Osteocyte (in vitro differentiated cells): ENCODE results near the gene C11orf16. TPM values are rescaled to one million over a fixed set of nuclear protein-coding genes. Genes with fewer than 3 reads are reported as not detected.

ENCODE experiments used
- DNase-seq: peaks from one replicate; pipeline ENCODE4 v3.0.0; 2021; ENCODE audit warnings: mixed read lengths; ENCODE audit not compliant: unreplicated experiment; ENCODE audit errors: extremely low spot score
- H3K27ac Mint-ChIP-seq: one replicate; pipeline ENCODE4 v1.8.0; 2021; ENCODE audit warnings: mild to moderate bottlenecking, mixed read lengths; ENCODE audit not compliant: unreplicated experiment
- H3K27me3 Mint-ChIP-seq: one replicate; pipeline ENCODE4 v1.8.0; 2021; ENCODE audit warnings: mixed read lengths; ENCODE audit not compliant: unreplicated experiment
- H3K36me3 Mint-ChIP-seq: one replicate; pipeline ENCODE4 v1.8.0; 2021; ENCODE audit warnings: mixed read lengths; ENCODE audit not compliant: unreplicated experiment
- H3K4me1 Mint-ChIP-seq: one replicate; pipeline ENCODE4 v1.8.0; 2021; ENCODE audit warnings: mixed read lengths; ENCODE audit not compliant: unreplicated experiment
- H3K4me3 Mint-ChIP-seq: one replicate; pipeline ENCODE4 v1.8.0; 2021; ENCODE audit warnings: mild to moderate bottlenecking, moderate library complexity, mixed read lengths; ENCODE audit not compliant: unreplicated experiment
- H3K9me3 Mint-ChIP-seq: one replicate; pipeline ENCODE4 v1.8.0; 2021; ENCODE audit warnings: mixed read lengths; ENCODE audit not compliant: unreplicated experiment
- CTCF ChIP-seq: fragments of 200-600 bp; sonication (generic); IDR thresholded peaks from 2 replicates; pipeline ENCODE4 v1.5.0; 2021; ENCODE audit warnings: antibody characterized with exemption, mild to moderate bottlenecking, moderate library complexity
- total RNA-seq: library from RNA; stranded (reverse); gene quantifications from 2 replicates; pipeline ENCODE4 v1.2.1, GENCODE V29; 2021

Gene C11orf16
- total RNA-seq, 1 donor from 2014 or later, result not detected

- no peaks in the 10 kb centered on the region for H3K27me3 Mint-ChIP-seq
- peak; percentile 1 for TF ChIP-seq CTCF
- H3K36me3 Mint-ChIP-seq, result peaks cover 6% of the 10 kb centered on the region
- DNase-seq, result no peak
- peak overlapping the region; percentile 50 for H3K4me3 Mint-ChIP-seq
- no peaks in the 10 kb centered on the region for H3K9me3 Mint-ChIP-seq
- H3K4me1 Mint-ChIP-seq, result peaks cover 78% of the 10 kb centered on the region
- H3K27ac Mint-ChIP-seq, result peak overlapping the region; percentile 84
Observed at GRCh38 chr11:8914661-8915018, 18.1 kb downstream of the C11orf16 start.

- no peaks in the 10 kb centered on the region for H3K27me3 Mint-ChIP-seq
- peaks cover 82% of the 10 kb centered on the region for H3K4me1 Mint-ChIP-seq
- no peaks in the 10 kb centered on the region for H3K9me3 Mint-ChIP-seq
- peak; percentile 83 for TF ChIP-seq CTCF
- H3K36me3 Mint-ChIP-seq, result peaks cover 5% of the 10 kb centered on the region
- peak overlapping the region; percentile 84 for H3K27ac Mint-ChIP-seq
- DNase-seq, result no peak
- peak overlapping the region; percentile 50 for H3K4me3 Mint-ChIP-seq
Observed at GRCh38 chr11:8913961-8914660, 18.6 kb downstream of the C11orf16 start.

- no peak for TF ChIP-seq CTCF
- Mint-ChIP-seq H3K9me3 (no peaks in the 10 kb centered on the region), H3K4me1 (peaks cover 71% of the 10 kb centered on the region)
Observed at GRCh38 chr11:8911029-8911823, 21.5 kb downstream of the C11orf16 start, which contains the start of gene AKIP1. Gene AKIP1, plus strand, starts transcription at chr11:8911189. Its CDS starts 261 bp downstream, at chr11:8911450.

GRCh38 chr11:8910649-8911026 is 22.1 kb downstream of the C11orf16 start:
- H3K9me3 Mint-ChIP-seq, result no peaks in the 10 kb centered on the region
- peak overlapping the region; percentile 93 for H3K4me3 Mint-ChIP-seq
- TF ChIP-seq CTCF, result no peak
- H3K27ac Mint-ChIP-seq, result no peak overlapping the region
- DNase-seq, result no peak
- H3K4me1 Mint-ChIP-seq, result peaks cover 68% of the 10 kb centered on the region
- H3K36me3 Mint-ChIP-seq, result peaks cover 5% of the 10 kb centered on the region
- no peaks in the 10 kb centered on the region for H3K27me3 Mint-ChIP-seq

More at GRCh38 chr11:8911029-8911823, 21.5 kb downstream of the C11orf16 start, which contains the start of gene AKIP1:
- DNase-seq, result peak; percentile 99
- Mint-ChIP-seq H3K4me3 (peak within 1 kb of the TSS; percentile 93), H3K27me3 (no peaks in the 10 kb centered on the region), H3K27ac (peak within 1 kb of the TSS; percentile 92), H3K36me3 (peaks cover 5% of the 10 kb centered on the region)

- no peak for TF ChIP-seq CTCF
- Mint-ChIP-seq H3K36me3 (no peaks in the 10 kb centered on the region), H3K4me3 (no peak overlapping the region), H3K27ac (no peak overlapping the region), H3K9me3 (no peaks in the 10 kb centered on the region), H3K27me3 (no peaks in the 10 kb centered on the region), H3K4me1 (peaks cover 58% of the 10 kb centered on the region)
- no peak for DNase-seq
Observed at GRCh38 chr11:8908099-8908498, 24.6 kb downstream of the C11orf16 start.
